ENCODE data around the gene SLC39A7. TPM values are rescaled to one million over a fixed set of nuclear protein-coding genes. Genes with fewer than 3 reads are reported as not detected.

Gene SLC39A7
- total and polyA plus RNA-seq, 2 of the 13 experiments (the other 11 are each of a cell fraction or from before 2014, with no cell fraction given), result 142 to 229 TPM

GRCh38 chr6:33199687-33200218 lies 914 bp upstream of the SLC39A7 start (continued):
- TF ChIP-seq ARHGAP35 (CRISPR knock-in tag; IDR thresholded peaks at IDR 0.05; ENCODE audit: borderline replicate concordance) (no peak), RXRA (CRISPR knock-in tag; IDR thresholded peaks at IDR 0.05) (peak; percentile 64; the same call in 1 of the 2 replicates), ZNF235 (CRISPR knock-in tag; IDR thresholded peaks at IDR 0.05; ENCODE audit: borderline replicate concordance) (no peak), SRSF1 (optimal IDR thresholded peaks at IDR 0.05; ENCODE audit: low read depth, low read length) (no peak), ETV5 (CRISPR knock-in tag; IDR thresholded peaks at IDR 0.05; ENCODE audit: borderline replicate concordance) (peak; percentile 86), ZNF512B (CRISPR knock-in tag; IDR thresholded peaks at IDR 0.05; ENCODE audit: borderline replicate concordance) (no peak), EEA1 (CRISPR knock-in tag; IDR thresholded peaks at IDR 0.05; ENCODE audit: borderline replicate concordance) (0 out of 2 replicates have a peak, but pooled peaks have one; percentile 47), FOSL2 (CRISPR knock-in tag; IDR thresholded peaks at IDR 0.05) (no peak; the same call in 1 of the 2 replicates), ZBTB46 (CRISPR knock-in tag; IDR thresholded peaks at IDR 0.05; ENCODE audit: borderline replicate concordance) (no peak), NR2F6 (IDR thresholded peaks at IDR 0.05) (peak; percentile 62), NR2F6 (CRISPR knock-in tag; IDR thresholded peaks at IDR 0.05) (peak; percentile 75; the same call in 1 of the 2 replicates), ZNF766 (CRISPR knock-in tag; IDR thresholded peaks at IDR 0.05; ENCODE audit: borderline replicate concordance) (no peak), ZNF18 (CRISPR knock-in tag; IDR thresholded peaks at IDR 0.05; ENCODE audit: insufficient replicate concordance) (peak; percentile 84), ZNF333 (CRISPR knock-in tag; IDR thresholded peaks at IDR 0.05; ENCODE audit: borderline replicate concordance) (no peak), MTF1 (CRISPR knock-in tag; IDR thresholded peaks at IDR 0.05) (no peak), ELF1 (CRISPR knock-in tag; IDR thresholded peaks at IDR 0.05) (peak; percentile 72), ZNF136 (CRISPR knock-in tag; IDR thresholded peaks at IDR 0.05; ENCODE audit: low read depth) (peak; percentile 47; the same call in 1 of the 2 replicates), KDM5B (CRISPR knock-in tag; IDR thresholded peaks at IDR 0.05; ENCODE audit: borderline replicate concordance) (no peak), MED8 (CRISPR knock-in tag; IDR thresholded peaks at IDR 0.05; ENCODE audit: insufficient replicate concordance) (no peak), RARA (CRISPR knock-in tag; IDR thresholded peaks at IDR 0.05) (peak; percentile 76), CBX1 (IDR thresholded peaks at IDR 0.05; ENCODE audit: low read depth) (no peak), AGO1 (IDR thresholded peaks at IDR 0.05; ENCODE audit: low read depth, low read length, poor library complexity, severe bottlenecking) (no peak)
